K562 (cell line): Measurements from ENCODE around the gene SMARCA4. TPM values are rescaled to one million over a fixed set of nuclear protein-coding genes. Genes with fewer than 3 reads are reported as not detected.
A peak's percentile ranks its signal among the peaks of the same experiment; 100 is the strongest.

Experiments
- ATAC-seq: fragments of 200-7000 bp; cut with Tn5 transposase; 3 replicates; pipeline ENCODE4 v1.9.1; 2020; ENCODE audit warnings: moderate library complexity
- Bru-seq: library from RNA; stranded (reverse); fragments of 400-500 nt; gene quantifications from one replicate; lab custom pipeline; 2021; lab: Mats Ljungman, UMichigan
- BruChase-seq, 2 experiments: library from RNA; stranded (reverse); fragments of 400-500 nt; gene quantifications; one replicate each; lab custom pipeline; 2021; lab: Mats Ljungman, UMichigan
- BruUV-seq: library from RNA; stranded (reverse); fragments of 400-500 nt; replicated peaks from 2 replicates; lab custom pipeline; 2021; lab: Mats Ljungman, UMichigan
- CTCF ChIA-PET: fragments of 300-600 bp; formaldehyde crosslinking; extraction: SDS; loops from one replicate; lab custom pipeline; 2021; ENCODE audit warnings: low intra/inter-chr PET ratio; lab: Yijun Ruan, JAX
- POLR2A ChIA-PET: fragments of 300-600, 350-650 bp; sonication (Branson Sonifier 250); formaldehyde crosslinking; extraction: SDS; loops from one replicate; lab custom pipeline; 2021; ENCODE audit warnings: antibody characterized with exemption, inconsistent platforms; lab: Yijun Ruan, JAX
- DNase-seq, 4 experiments: peaks; one replicate each; pipeline versions ENCODE4 v3.0.0 to v3.0.0-alpha.2; 2011 to 2018; ENCODE audit warnings: low spot score in 3 of 4, mixed read lengths in 3 of 4; ENCODE audit errors: extremely low read depth in 1 of 4
- FAIRE-seq: peaks from 2 replicates; lab custom pipeline; 2011; peaks lifted over from hg19 to GRCh38; lab: Jason Lieb, UNC
- H2AFZ ChIP-seq: 2 replicates; pipeline ENCODE4 v1.6.0; 2011; ENCODE audit warnings: low read depth, low read length, control low read depth, inconsistent platforms
- H3K27ac ChIP-seq: fragments of 200-600 bp; 3 replicates; pipeline ENCODE4 v1.8.0; 2011; ENCODE audit warnings: low read depth, mild to moderate bottlenecking, control low read depth, inconsistent platforms, low read length, moderate library complexity, mixed read lengths; ENCODE audit errors: extremely low read depth
- H3K27me3 ChIP-seq, 2 experiments: fragments of 300-600 bp in 1 of 2; 2 replicates in 1 of 2; 3 replicates in 1 of 2; pipeline versions ENCODE4 v1.6.0 to v1.8.0; 2011; ENCODE audit warnings: inconsistent platforms in 2 of 2, low read length in 2 of 2, mild to moderate bottlenecking in 1 of 2, mixed read lengths in 1 of 2, moderate library complexity in 1 of 2; ENCODE audit not compliant: control insufficient read depth in 2 of 2, insufficient read depth in 2 of 2
- H3K36me3 ChIP-seq: fragments of 300-600 bp; 3 replicates; pipeline ENCODE4 v1.8.0; 2011; ENCODE audit warnings: mild to moderate bottlenecking, low read length, inconsistent platforms; ENCODE audit not compliant: control insufficient read depth, insufficient read depth
- H3K4me1 ChIP-seq, 2 experiments: fragments of 200-600 bp in 1 of 2; replicated peaks in 1 of 2; 2 replicates in 1 of 2; 3 replicates in 1 of 2; pipeline versions ENCODE4 v1.5.1 to v1.8.0; 2011; ENCODE audit warnings: inconsistent platforms in 2 of 2, low read length in 2 of 2, mild to moderate bottlenecking in 1 of 2, mixed read lengths in 1 of 2, moderate library complexity in 1 of 2; ENCODE audit not compliant: control insufficient read depth in 2 of 2, insufficient read depth in 2 of 2
- H3K4me2 ChIP-seq: 2 replicates; pipeline ENCODE4 v1.6.1; 2011; ENCODE audit warnings: low read length, control low read depth, inconsistent platforms, mixed read lengths; ENCODE audit not compliant: insufficient read depth
- H3K4me3 ChIP-seq: fragments of 200-600 bp; sonication (generic), shearing (Covaris generic); 2 replicates; pipeline ENCODE4 v1.5.1; 2016; ENCODE audit warnings: control low read depth, inconsistent platforms
- H3K79me2 ChIP-seq: fragments of 200-600 bp; 3 replicates; pipeline ENCODE4 v1.8.0; 2011; ENCODE audit warnings: low read length, inconsistent platforms; ENCODE audit not compliant: control insufficient read depth, insufficient read depth
- H3K9ac ChIP-seq, 2 experiments: 2 replicates each; pipeline versions ENCODE4 v1.6.0 to v1.6.1; 2011; ENCODE audit warnings: low read depth in 2 of 2, low read length in 2 of 2, control low read depth in 1 of 2, inconsistent platforms in 1 of 2, mild to moderate bottlenecking in 1 of 2, mixed read lengths in 1 of 2; ENCODE audit not compliant: insufficient read depth in 1 of 2
- H3K9me1 ChIP-seq: one replicate; pipeline ENCODE4 v1.6.0; 2011; ENCODE audit warnings: inconsistent platforms, mild to moderate bottlenecking, low read length, moderate library complexity; ENCODE audit not compliant: control insufficient read depth, insufficient read depth
- H3K9me3 ChIP-seq: replicated peaks from 2 replicates; pipeline ENCODE4 v1.5.1; 2011; ENCODE audit warnings: low read depth, low read length, inconsistent platforms; ENCODE audit not compliant: control insufficient read depth, insufficient read depth
- H4K20me1 ChIP-seq: replicated peaks from 2 replicates; pipeline ENCODE4 v1.6.1; 2011; ENCODE audit warnings: low read length, inconsistent platforms, mixed read lengths; ENCODE audit not compliant: control insufficient read depth, insufficient read depth
- ATF7 ChIP-seq: fragments of 450-650 bp; IDR thresholded peaks from 2 replicates; pipeline ENCODE4 v1.7.1; 2014; ENCODE audit warnings: mild to moderate bottlenecking, moderate library complexity
- CEBPG ChIP-seq, 3 experiments: fragments of 200-800 bp in 1 of 3; sonication (Bioruptor generic) in 1 of 3; sonication (generic) in 1 of 3; formaldehyde crosslinking in 1 of 3; IDR thresholded peaks in 2 of 3; conservative IDR thresholded peaks in 1 of 3; 2 replicates each; pipeline versions ENCODE4 v1.6.1 to v1.8.0; 2016 to 2022; ENCODE audit warnings: missing compliant biosample characterization in 2 of 3, missing genetic modification characterization in 2 of 3, mild to moderate bottlenecking in 1 of 3, missing genetic modification reagents in 1 of 3
- EP400 ChIP-seq: fragments of 450-650 bp; IDR thresholded peaks from 2 replicates; pipeline ENCODE4 v1.6.1; 2017; ENCODE audit warnings: antibody characterized with exemption, mild to moderate bottlenecking, moderate library complexity
- FOXP1 ChIP-seq: sonication (generic); formaldehyde crosslinking; IDR thresholded peaks from 2 replicates; pipeline ENCODE4 v1.8.0; 2022; ENCODE audit warnings: mild to moderate bottlenecking, missing genetic modification reagents
- GABPB1 ChIP-seq: sonication (generic); formaldehyde crosslinking; IDR thresholded peaks from 2 replicates; pipeline ENCODE4 v1.8.0; 2022; ENCODE audit warnings: mild to moderate bottlenecking, missing genetic modification reagents
- KDM2B ChIP-seq: fragments of 250-450 bp; sonication (Bioruptor Pico); IDR thresholded peaks from 2 replicates; pipeline ENCODE4 v1.8.0; 2021; ENCODE audit warnings: mild to moderate bottlenecking, moderate library complexity
- KDM5B ChIP-seq: fragments of 200-600 bp; sonication (generic); IDR thresholded peaks from 2 replicates; pipeline ENCODE4 v1.6.1; 2012; ENCODE audit warnings: low read depth, mild to moderate bottlenecking, moderate library complexity, low read length, control low read depth, inconsistent platforms; ENCODE audit not compliant: insufficient replicate concordance
- NR2F6 ChIP-seq: fragments of 450-650 bp; formaldehyde crosslinking; IDR thresholded peaks from 2 replicates; pipeline ENCODE4 v1.4.0; 2020; ENCODE audit warnings: mild to moderate bottlenecking
- PHF8 ChIP-seq: fragments of 200-600 bp; sonication (generic); IDR thresholded peaks from 2 replicates; pipeline ENCODE4 v1.6.1; 2012; ENCODE audit warnings: mixed run types, mild to moderate bottlenecking, inconsistent platforms, low read length, moderate library complexity, borderline replicate concordance
- YY1 ChIP-seq, 3 experiments: IDR thresholded peaks; 2 replicates each; pipeline ENCODE4 v1.6.1; 2011; ENCODE audit warnings: low read length in 2 of 3, mild to moderate bottlenecking in 2 of 3, moderate library complexity in 2 of 3, borderline replicate concordance in 1 of 3, control low read depth in 1 of 3, low read depth in 1 of 3; ENCODE audit not compliant: insufficient read depth in 3 of 3, insufficient replicate concordance in 2 of 3, control insufficient read depth in 1 of 3, insufficient read length in 1 of 3; ENCODE audit errors: extremely low read depth in 1 of 3
- ZNF197 ChIP-seq: fragments of 200-800 bp; sonication (Bioruptor generic); IDR thresholded peaks from 2 replicates; pipeline ENCODE4 v1.6.1; 2016; ENCODE audit warnings: low read depth, missing genetic modification characterization, missing compliant biosample characterization
- WGBS: fragments of 100-300 bp; shearing (Covaris generic); methylation state at CpG from one replicate; pipeline ENCODE4 v1.1.6; 2016; ENCODE audit warnings: low coverage, mixed read lengths; ENCODE audit not compliant: insufficient coverage; ENCODE audit errors: missing lambda C conversion rate; 5-methylcytosine and 5-hydroxymethylcytosine counted together
- in situ Hi-C: fragments of 300-500 bp; cut with MboI; formaldehyde crosslinking; loops from 4 replicates; pipeline ENCODE4 v1.15.0; 2018; ENCODE audit warnings: inconsistent platforms, mixed read lengths
- intact Hi-C: fragments of 100-400 bp; cut with micrococcal nuclease; formaldehyde crosslinking; loops from 2 replicates; pipeline ENCODE4 v1.14.2; 2022
- long read RNA-seq, 3 experiments: library from polyadenylated mRNA in 2 of 3; library from RNA in 1 of 3; unstranded in 2 of 3; stranded (forward) in 1 of 3; transcript quantifications; one replicate each; pipeline ENCODE4 v2.0.0, GENCODE V29; 2019 to 2022
- polyA minus RNA-seq, 3 experiments: library from RNA; depleted of rRNA, polyadenylated mRNA; stranded (reverse); fragments of >200 nt; gene quantifications; 2 replicates each; pipeline ENCODE4 v1.2.3, GENCODE V29; 2011
- polyA plus RNA-seq, 8 experiments: library from polyadenylated mRNA; depleted of rRNA in 4 of 8; stranded (reverse) in 5 of 8; unstranded in 3 of 8; fragments of >200 nt; fragmentation: Nextera tagmentation in 2 of 8; fragmentation: Illumina TruSeq in 1 of 8; extraction: Ambion mirVana in 2 of 8; extraction: Trizol in 1 of 8; gene quantifications; 2 replicates each; pipeline versions ENCODE4 v1.2.1 to v1.2.3, GENCODE V29; 2011 to 2014; ENCODE audit warnings: inconsistent platforms in 1 of 8, missing spikeins in 1 of 8
- total RNA-seq, 7 experiments: library from RNA; depleted of rRNA in 6 of 7; stranded (reverse); fragments of >200 nt in 6 of 7; fragmentation: Illumina TruSeq in 2 of 7; extraction: Trizol in 2 of 7; gene quantifications; 2 replicates each; pipeline versions ENCODE4 v1.2.1 to v1.2.3, GENCODE V29; 2011 to 2021; ENCODE audit warnings: low replicate concordance in 1 of 7
- TF ChIP-seq, protein P1 (sequence below): fragments of 250-450 bp; sonication (Bioruptor Pico); IDR thresholded peaks from 2 replicates; pipeline ENCODE4 v1.4.0; 2020; ENCODE audit warnings: mild to moderate bottlenecking

The SMARCA4 gene
- 239 and 474 TPM in 2 replicates for total RNA-seq (2011; cell fraction: chromatin; rRNA removed; ENCODE audit: low replicate concordance)
- total RNA-seq (2011; cell fraction: nucleolus; rRNA removed), result 201 and 202 TPM in 2 replicates
- total RNA-seq (2011; cell fraction: nucleoplasm; rRNA removed), result 194 and 219 TPM in 2 replicates
- total RNA-seq (2014; rRNA removed) (125 and 134 TPM in 2 replicates), total RNA-seq (2014; rRNA removed; fragmentation: Illumina TruSeq; extraction: Trizol) (45.7 and 48.4 TPM in 2 replicates), total RNA-seq (2015; rRNA removed; fragmentation: Illumina TruSeq; extraction: Trizol) (52.1 and 54.1 TPM in 2 replicates), total RNA-seq (2021) (194 and 207 TPM in 2 replicates), polyA plus RNA-seq (2011; rRNA removed) (40.7 and 69.1 TPM in 2 replicates), polyA plus RNA-seq (2014; fragmentation: Illumina TruSeq; extraction: Trizol) (98.6 and 118 TPM in 2 replicates), polyA plus RNA-seq (2014; fragmentation: Nextera tagmentation; extraction: Ambion mirVana) (10 to 100 TPM; 19.3 to 24.8 TPM), polyA plus RNA-seq (2014; rRNA removed) (68.9 and 84.5 TPM in 2 replicates), polyA minus RNA-seq (2011; rRNA and poly(A)+ RNA removed) (91.0 and 105 TPM in 2 replicates), Bru-seq, nascent RNA (percentile 74 among the genes with signal in this experiment), BruChase-seq, experiment 1, labeled RNA remaining after a 2-hour chase (percentile 77 among the genes with signal in this experiment), BruChase-seq, experiment 2, labeled RNA remaining after a 6-hour chase (percentile 80 among the genes with signal in this experiment)
- 50.9 and 53.3 TPM in 2 replicates for polyA plus RNA-seq (2011; cell fraction: cytosol; rRNA removed)
- 84.2 and 133 TPM in 2 replicates for polyA plus RNA-seq (2011; cell fraction: nucleus; rRNA removed)
- polyA plus RNA-seq (2012), result 118 and 172 TPM in 2 replicates
- polyA minus RNA-seq (2011; cell fraction: cytosol; rRNA and poly(A)+ RNA removed), result 157 and 194 TPM in 2 replicates
- polyA minus RNA-seq (2011; cell fraction: nucleus; rRNA and poly(A)+ RNA removed), result 68.0 and 102 TPM in 2 replicates
- long read RNA-seq, experiment 1, full-length matches to known transcripts, result 22 of 883 reads
- long read RNA-seq, experiment 1, partial matches to known transcripts, result 810 of 883 reads
- long read RNA-seq, experiment 1, other reads (novel, unspliced or antisense), result 51 of 883 reads
- long read RNA-seq, experiment 2, full-length matches to known transcripts, result 12 of 180 reads
- long read RNA-seq, experiment 2, partial matches to known transcripts, result 130 of 180 reads
- long read RNA-seq, experiment 2, other reads (novel, unspliced or antisense), result 38 of 180 reads
- long read RNA-seq, experiment 3, full-length matches to known transcripts, result 3 of 60 reads
- long read RNA-seq, experiment 3, partial matches to known transcripts, result 53 of 60 reads
- long read RNA-seq, experiment 3, other reads (novel, unspliced or antisense), result 4 of 60 reads

DNA sequence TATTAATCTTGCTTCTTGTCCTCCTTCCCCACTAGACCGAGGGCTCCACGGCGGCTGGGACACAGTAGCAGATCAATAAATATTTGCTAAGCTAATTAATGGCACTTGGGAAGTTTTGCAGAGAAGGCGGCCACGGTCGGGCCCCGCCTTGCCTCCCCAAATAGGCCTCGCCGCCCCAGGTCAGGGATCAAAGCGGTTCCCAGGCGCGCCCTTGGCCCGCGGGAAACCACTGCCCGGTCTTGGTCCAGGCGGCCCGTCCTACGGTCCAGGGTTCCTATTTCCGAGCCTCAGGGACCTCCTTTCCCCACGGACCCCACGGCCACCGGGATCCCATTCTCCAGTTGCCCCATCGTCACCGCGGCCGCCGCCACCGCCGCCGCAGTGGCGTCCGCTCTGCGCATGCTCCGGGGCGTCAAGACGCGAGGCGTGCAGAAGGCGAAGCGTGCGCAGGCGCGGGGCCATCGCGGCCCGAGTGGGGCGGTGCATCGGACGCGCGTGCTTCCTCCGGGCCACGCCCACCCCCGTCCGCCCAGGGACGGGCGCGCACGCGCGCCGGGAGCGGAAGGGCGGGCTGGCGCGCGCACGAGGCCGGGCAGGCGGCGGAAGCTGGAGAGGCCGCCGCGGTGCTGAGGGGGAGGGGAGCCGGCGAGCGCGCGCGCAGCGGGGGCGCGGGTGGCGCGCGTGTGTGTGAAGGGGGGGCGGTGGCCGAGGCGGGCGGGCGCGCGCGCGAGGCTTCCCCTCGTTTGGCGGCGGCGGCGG, at the start of gene SMARCA4:
Gene SMARCA4 (plus strand): TSS at position 717 of the 759 bp plus-strand sequence. CDS start 23,122 bp downstream, outside the sequence.
- Histone ChIP-seq H2AFZ (peak within 1 kb of the TSS; percentile 93), H3K4me2 (peak within 1 kb of the TSS; percentile 90), H3K36me3 (peaks cover 15% of the 10 kb centered on the region; the same call in 2 of the 3 replicates), H3K4me3 (peak within 1 kb of the TSS; percentile 99), H3K9ac (peak within 1 kb of the TSS; percentile 96 to 100), H3K9me3 (no peaks in the 10 kb centered on the region), H3K79me2 (peaks cover 57% of the 10 kb centered on the region), H3K27me3 (no peaks in the 10 kb centered on the region), H4K20me1 (peaks cover 8% of the 10 kb centered on the region), H3K9me1 (peaks cover 4% of the 10 kb centered on the region), H3K27ac (peak within 1 kb of the TSS; percentile 94), H3K4me1 (peaks cover 15 to 23% of the 10 kb centered on the region in 2 experiments; a peak in 4 of 5 replicates)
- intact Hi-C loops (no loop called here), in situ Hi-C loops (no loop called here)
- BruUV-seq, result TSS peak; percentile 97
- ATAC-seq (peak; percentile 90), FAIRE-seq (peak; percentile 94), DNase-seq (peak; percentile 98 to 99 (median 99))
- POLR2A ChIA-PET, result interaction anchor here (0.6 to 1.5 kb wide), 5 partner anchors 10 to 231 kb away, joined by 3 to 5 read pairs (median 3); no protein-coding TSS in a partner anchor
- CTCF ChIA-PET, result no interaction called here
- 0% methylated on average over 61 of the region's 100 CpGs for WGBS
- TF ChIP-seq GABPB1, result peak; percentile 77; the same call in 1 of the 2 replicates
- 0 out of 2 replicates have a peak, but pooled peaks have one; percentile 50 for TF ChIP-seq KDM2B (CRISPR knock-in tag)
- TF ChIP-seq NR2F6 (CRISPR knock-in tag), result 0 out of 2 replicates have a peak, but pooled peaks have one; percentile 10
- TF ChIP-seq YY1 (IDR thresholded peaks at IDR 0.05; ENCODE audit: borderline replicate concordance in 1 of 3, control insufficient read depth in 1 of 3, extremely low read depth in 1 of 3, insufficient read depth in 3 of 3, insufficient read length in 1 of 3, insufficient replicate concordance in 2 of 3, low read depth in 1 of 3, low read length in 2 of 3), result peak in 2 of 3 experiments; percentile 60 to 78
- peak; percentile 89 for TF ChIP-seq PHF8
- TF ChIP-seq FOXP1 (CRISPR knock-in tag), result peak; percentile 86; the same call in 1 of the 2 replicates
- peak; percentile 76 for TF ChIP-seq EP400
- TF ChIP-seq ZNF197 (CRISPR knock-in tag), result peak; percentile 99
- peak; percentile 50; the same call in 1 of the 2 replicates for TF ChIP-seq CEBPG (CRISPR knock-in tag; IDR thresholded peaks at IDR 0.05)
- TF ChIP-seq CEBPG (tag; conservative IDR thresholded peaks at IDR 0.05 in 1 of 2, IDR thresholded peaks at IDR 0.05 in 1 of 2), result peak in 1 of 2 experiments; percentile 57; a peak in 1 of 4 replicates
- TF ChIP-seq, protein P1, sequence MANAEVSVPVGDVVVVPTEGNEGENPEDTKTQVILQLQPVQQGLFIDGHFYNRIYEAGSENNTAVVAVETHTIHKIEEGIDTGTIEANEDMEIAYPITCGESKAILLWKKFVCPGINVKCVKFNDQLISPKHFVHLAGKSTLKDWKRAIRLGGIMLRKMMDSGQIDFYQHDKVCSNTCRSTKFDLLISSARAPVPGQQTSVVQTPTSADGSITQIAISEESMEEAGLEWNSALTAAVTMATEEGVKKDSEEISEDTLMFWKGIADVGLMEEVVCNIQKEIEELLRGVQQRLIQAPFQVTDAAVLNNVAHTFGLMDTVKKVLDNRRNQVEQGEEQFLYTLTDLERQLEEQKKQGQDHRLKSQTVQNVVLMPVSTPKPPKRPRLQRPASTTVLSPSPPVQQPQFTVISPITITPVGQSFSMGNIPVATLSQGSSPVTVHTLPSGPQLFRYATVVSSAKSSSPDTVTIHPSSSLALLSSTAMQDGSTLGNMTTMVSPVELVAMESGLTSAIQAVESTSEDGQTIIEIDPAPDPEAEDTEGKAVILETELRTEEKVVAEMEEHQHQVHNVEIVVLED, result peak; percentile 85
- peak; percentile 87 for TF ChIP-seq KDM5B
- peak; percentile 85 for TF ChIP-seq ATF7
